Neuronal stem cell (in vitro differentiated cells): ENCODE measurements around the gene SLC1A7.

Experiments
- DNase-seq: peaks from one replicate; pipeline ENCODE4 v3.0.0-alpha.2; 2013; ENCODE audit warnings: low spot score
- H2AFZ ChIP-seq: one replicate; pipeline ENCODE4 v1.6.1; 2013; ENCODE audit warnings: mild to moderate bottlenecking, low read length, inconsistent platforms
- H2AK5ac ChIP-seq: 2 replicates; pipeline ENCODE4 v1.6.1; 2013; ENCODE audit warnings: low read depth, mild to moderate bottlenecking, inconsistent platforms, low read length, moderate library complexity, mixed read lengths
- H2BK120ac ChIP-seq: 2 replicates; pipeline ENCODE4 v1.6.1; 2013; ENCODE audit warnings: low read depth, mild to moderate bottlenecking, inconsistent platforms, low read length, moderate library complexity, mixed read lengths
- H2BK12ac ChIP-seq: one replicate; pipeline ENCODE4 v1.6.1; 2013; ENCODE audit warnings: low read length, inconsistent platforms
- H2BK15ac ChIP-seq: 2 replicates; pipeline ENCODE4 v1.6.1; 2013; ENCODE audit warnings: mild to moderate bottlenecking, low read length, inconsistent platforms, mixed read lengths
- H2BK5ac ChIP-seq: one replicate; pipeline ENCODE4 v1.6.1; 2013; ENCODE audit warnings: inconsistent platforms, mild to moderate bottlenecking, low read length, moderate library complexity
- H3K14ac ChIP-seq: one replicate; pipeline ENCODE4 v1.6.1; 2013; ENCODE audit warnings: low read length, inconsistent platforms
- H3K18ac ChIP-seq: 2 replicates; pipeline ENCODE4 v1.6.1; 2013; ENCODE audit warnings: low read length, inconsistent platforms
- H3K23ac ChIP-seq: 2 replicates; pipeline ENCODE4 v1.6.1; 2013; ENCODE audit warnings: low read depth, mild to moderate bottlenecking, mixed read lengths, low read length, inconsistent platforms; ENCODE audit not compliant: poor library complexity
- H3K27ac ChIP-seq: replicated peaks from 3 replicates; pipeline ENCODE4 v1.5.1; 2013; ENCODE audit warnings: low read length, inconsistent platforms
- H3K27me3 ChIP-seq, 3 experiments: 2 replicates each; pipeline ENCODE4 v1.6.1; 2013; ENCODE audit warnings: low read length in 3 of 3, mild to moderate bottlenecking in 2 of 3, inconsistent platforms in 1 of 3, low read depth in 1 of 3, mixed read lengths in 1 of 3, moderate library complexity in 1 of 3; ENCODE audit not compliant: control insufficient read depth in 3 of 3, insufficient read depth in 3 of 3
- H3K36me3 ChIP-seq, 2 donors: replicated peaks in 1 of 2; 2 replicates each; pipeline ENCODE4 v1.6.1; 2013; ENCODE audit warnings: low read length in 2 of 2; ENCODE audit not compliant: control insufficient read depth in 2 of 2, insufficient read depth in 2 of 2
- H3K4ac ChIP-seq: 2 replicates; pipeline ENCODE4 v1.6.1; 2013; ENCODE audit warnings: inconsistent platforms, mild to moderate bottlenecking, low read length, moderate library complexity
- H3K4me1 ChIP-seq, 2 donors: 1 replicate in 1 of 2; 2 replicates in 1 of 2; pipeline ENCODE4 v1.6.1; 2013; ENCODE audit warnings: low read length in 2 of 2, low read depth in 1 of 2; ENCODE audit not compliant: control insufficient read depth in 2 of 2, insufficient read depth in 1 of 2
- H3K4me2 ChIP-seq: one replicate; pipeline ENCODE4 v1.6.1; 2013; ENCODE audit warnings: mild to moderate bottlenecking, low read length, inconsistent platforms; ENCODE audit not compliant: insufficient read depth, poor library complexity, severe bottlenecking
- H3K4me3 ChIP-seq, 2 donors: 2 replicates each; pipeline ENCODE4 v1.5.1; 2013; ENCODE audit warnings: low read length in 2 of 2, mild to moderate bottlenecking in 2 of 2, inconsistent platforms in 1 of 2, moderate library complexity in 1 of 2
- H3K79me1 ChIP-seq: one replicate; pipeline ENCODE4 v1.6.1; 2013; ENCODE audit warnings: low read depth, mild to moderate bottlenecking, inconsistent platforms, low read length, moderate library complexity
- H3K9ac ChIP-seq: one replicate; pipeline ENCODE4 v1.6.1; 2013; ENCODE audit warnings: mild to moderate bottlenecking, low read depth, low read length, inconsistent platforms; ENCODE audit not compliant: poor library complexity
- H3K9me3 ChIP-seq, 2 donors: replicated peaks in 1 of 2; 2 replicates each; pipeline versions ENCODE3 to v1.6.1; 2013; ENCODE audit warnings: low read length in 2 of 2, mild to moderate bottlenecking in 2 of 2, inconsistent platforms in 1 of 2, low read depth in 1 of 2, mixed read lengths in 1 of 2, moderate library complexity in 1 of 2; ENCODE audit not compliant: control insufficient read depth in 2 of 2, insufficient read depth in 1 of 2
- H4K8ac ChIP-seq: one replicate; pipeline ENCODE4 v1.6.1; 2013; ENCODE audit warnings: low read depth, mild to moderate bottlenecking, inconsistent platforms, low read length, moderate library complexity
- H4K91ac ChIP-seq: one replicate; pipeline ENCODE4 v1.6.1; 2013; ENCODE audit warnings: low read length, low read depth, mild to moderate bottlenecking, inconsistent platforms; ENCODE audit not compliant: poor library complexity
- WGBS, 2 donors: extraction: QIAGEN DNeasy Blood & Tissue Kit; methylation state at CpG; one replicate each; pipeline ENCODE4 v1.1.7; 2013; ENCODE audit warnings: missing lambda C conversion rate in 2 of 2, mixed read lengths in 1 of 2; ENCODE audit not compliant: insufficient read length in 2 of 2, insufficient replicate concordance in 1 of 2; ENCODE audit errors: extremely low coverage in 2 of 2; 5-methylcytosine and 5-hydroxymethylcytosine counted together

Gene SLC1A7

DNA sequence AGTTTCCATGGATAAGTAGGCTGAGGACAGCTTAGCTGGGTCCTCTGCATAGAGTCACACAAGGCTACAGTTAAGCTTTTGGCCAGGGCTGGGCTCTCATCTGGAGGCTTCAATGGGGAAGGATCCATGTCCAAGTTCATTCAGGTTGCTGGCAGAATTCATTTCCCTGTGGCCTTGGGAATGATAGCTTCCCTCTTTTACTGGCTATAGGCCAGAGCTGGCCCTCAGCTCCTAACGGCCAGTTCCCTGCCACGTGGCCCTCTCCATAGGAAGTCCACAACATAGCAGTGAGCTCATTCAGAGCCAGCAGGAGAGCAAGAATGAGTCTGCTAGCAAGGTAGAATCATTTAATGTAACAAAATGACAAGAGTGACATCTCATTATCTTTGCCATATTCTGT is 95.5 kb downstream of the SLC1A7 start:
- no peaks in the 10 kb centered on the region for H3K79me1 ChIP-seq
- no peak overlapping the region for H3K4me3 ChIP-seq
- H3K9ac ChIP-seq: no peak overlapping the region
- H2AFZ ChIP-seq: no peak overlapping the region
- H3K4me1 ChIP-seq: peaks cover 9 to 23% of the 10 kb centered on the region in 2 donors
- H3K36me3 ChIP-seq: peaks cover 0 to 6% of the 10 kb centered on the region in 2 donors
- H3K27ac ChIP-seq: no peak overlapping the region
- H4K91ac ChIP-seq: no peak overlapping the region
- DNase-seq: no peak
- no peaks in the 10 kb centered on the region for H3K9me3 ChIP-seq
- no peak overlapping the region for H3K4me2 ChIP-seq
- no CpG with 5 or more reads among the region's 2 CpGs for WGBS, 2 donors
- H2BK15ac ChIP-seq: no peak overlapping the region
- H3K4ac ChIP-seq: no peak overlapping the region
- no peak overlapping the region for H2BK12ac ChIP-seq
- no peak overlapping the region for H2AK5ac ChIP-seq
- H3K23ac ChIP-seq: no peak overlapping the region
- H3K27me3 ChIP-seq: no peaks in the 10 kb centered on the region
- no peak overlapping the region for H2BK120ac ChIP-seq
- no peak overlapping the region for H3K14ac ChIP-seq
- H4K8ac ChIP-seq: no peak overlapping the region
- no peak overlapping the region for H2BK5ac ChIP-seq
- H3K18ac ChIP-seq: no peak overlapping the region

DNA sequence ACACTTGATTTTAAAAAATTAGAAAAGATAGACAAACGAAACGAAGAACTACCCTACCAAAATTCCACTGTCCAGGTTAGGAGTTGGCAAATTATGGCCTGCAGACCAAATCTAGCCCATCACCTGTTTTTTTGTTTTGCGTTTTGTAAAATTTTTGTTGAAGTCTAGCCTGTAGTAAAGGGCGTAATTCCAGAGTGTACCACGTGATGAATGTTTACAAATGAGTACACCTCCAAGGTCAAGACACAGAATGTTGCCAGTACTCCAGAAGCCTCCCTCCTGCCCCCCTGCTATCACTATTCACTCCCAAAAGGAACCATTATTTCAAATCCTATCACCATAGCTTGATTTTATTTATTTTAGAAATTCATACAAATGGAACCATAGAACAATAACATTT is 97.5 kb downstream of the SLC1A7 start:
- no peak overlapping the region for H3K14ac ChIP-seq
- no peak overlapping the region for H2BK5ac ChIP-seq
- no peak for DNase-seq
- H3K27ac ChIP-seq: no peak overlapping the region
- H3K9ac ChIP-seq: no peak overlapping the region
- no peaks in the 10 kb centered on the region for H3K36me3 ChIP-seq
- no peak overlapping the region for H4K91ac ChIP-seq
- H2BK12ac ChIP-seq: no peak overlapping the region
- peaks cover 9 to 23% of the 10 kb centered on the region in 2 donors for H3K4me1 ChIP-seq
- H3K27me3 ChIP-seq: no peaks in the 10 kb centered on the region
- no peaks in the 10 kb centered on the region for H3K79me1 ChIP-seq
- H3K4ac ChIP-seq: no peak overlapping the region
- no peak overlapping the region for H2AFZ ChIP-seq
- no peaks in the 10 kb centered on the region for H3K9me3 ChIP-seq
- H4K8ac ChIP-seq: no peak overlapping the region
- H2AK5ac ChIP-seq: no peak overlapping the region
- no peak overlapping the region for H3K18ac ChIP-seq
- no peak overlapping the region for H2BK15ac ChIP-seq
- WGBS, 2 donors: no CpG with 5 or more reads among the region's 5 CpGs
- H2BK120ac ChIP-seq: no peak overlapping the region
- no peak overlapping the region for H3K23ac ChIP-seq
- H3K4me3 ChIP-seq: no peak overlapping the region
- H3K4me2 ChIP-seq: no peak overlapping the region

DNA sequence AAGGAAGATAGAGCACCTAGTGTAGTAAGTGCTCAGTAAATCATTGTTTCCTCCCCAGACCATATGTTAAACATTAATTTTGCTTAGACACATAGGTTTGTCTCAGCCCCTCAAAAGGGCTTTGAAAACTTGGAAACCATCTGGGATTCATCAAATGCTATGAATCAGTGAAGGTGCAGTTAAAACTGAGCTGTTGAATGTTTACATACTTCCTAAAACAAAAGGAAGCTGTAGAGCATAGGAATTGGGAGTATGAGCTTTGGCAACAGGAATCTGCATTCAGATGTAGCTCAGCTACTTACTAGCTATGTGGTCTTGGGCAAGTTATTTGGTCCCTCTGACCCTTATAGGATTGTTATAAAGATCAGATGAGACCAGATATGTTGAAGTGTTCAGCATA is 99.2 kb downstream of the SLC1A7 start:
- Histone ChIP-seq H3K18ac (no peak overlapping the region), H3K79me1 (no peaks in the 10 kb centered on the region), H3K27ac (no peak overlapping the region), H3K9me3 (no peaks in the 10 kb centered on the region), H2BK15ac (no peak overlapping the region), H3K14ac (no peak overlapping the region), H2BK12ac (no peak overlapping the region), H3K4me2 (no peak overlapping the region), H3K4me1 (peaks cover 8 to 14% of the 10 kb centered on the region in 2 donors), H4K8ac (no peak overlapping the region), H2AFZ (no peak overlapping the region), H2AK5ac (no peak overlapping the region), H2BK5ac (no peak overlapping the region), H3K23ac (no peak overlapping the region), H4K91ac (no peak overlapping the region), H3K9ac (no peak overlapping the region), H3K36me3 (peaks cover 0 to 7% of the 10 kb centered on the region in 2 donors), H3K4ac (no peak overlapping the region), H3K4me3 (no peak overlapping the region), H2BK120ac (no peak overlapping the region), H3K27me3 (no peaks in the 10 kb centered on the region)
- no peak for DNase-seq

DNA sequence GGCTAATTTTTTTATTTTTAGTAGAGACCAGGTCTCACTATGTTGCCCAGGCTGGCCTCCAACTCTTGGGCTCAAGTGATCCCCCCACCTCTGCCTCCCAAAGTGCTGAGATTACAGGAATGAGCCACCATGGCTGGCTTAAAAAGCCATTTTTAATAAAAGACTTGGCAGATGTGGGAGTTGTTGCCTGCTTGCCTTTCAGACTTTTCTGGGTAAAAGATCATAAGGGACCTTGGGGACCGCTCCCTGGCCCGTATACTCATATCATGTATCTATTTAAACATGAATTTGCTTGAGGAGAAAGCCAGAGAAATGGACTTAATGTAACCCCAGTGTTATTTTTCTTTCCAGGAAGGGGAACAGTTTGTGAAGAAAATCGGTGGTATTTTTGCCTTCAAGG is 103.9 kb downstream of the SLC1A7 start:
- Histone ChIP-seq H3K4me1 (no peaks in the 10 kb centered on the region), H3K9ac (no peak overlapping the region), H2BK15ac (no peak overlapping the region), H2AK5ac (no peak overlapping the region), H3K23ac (no peak overlapping the region), H3K9me3 (no peaks in the 10 kb centered on the region), H3K4me3 (no peak overlapping the region), H3K27me3 (no peaks in the 10 kb centered on the region), H4K8ac (no peak overlapping the region), H2AFZ (no peak overlapping the region), H3K14ac (no peak overlapping the region), H3K36me3 (peaks cover 0 to 7% of the 10 kb centered on the region in 2 donors), H4K91ac (no peak overlapping the region), H3K27ac (no peak overlapping the region), H3K4me2 (no peak overlapping the region), H3K4ac (no peak overlapping the region), H2BK120ac (no peak overlapping the region), H3K18ac (no peak overlapping the region), H3K79me1 (no peaks in the 10 kb centered on the region), H2BK5ac (no peak overlapping the region), H2BK12ac (no peak overlapping the region)
- no CpG with 5 or more reads among the region's 3 CpGs for WGBS, 2 donors
- no peak for DNase-seq
